Measurements from ENCODE around the gene TRIM25.

TRIM25 gene

GRCh38 chr17:56892333-56892732 lies 21.5 kb downstream of the TRIM25 start:
- no peak for DNase-seq

- DNase-seq, result no peak
Measured at GRCh38 chr17:56891751-56892150, 22.1 kb downstream of the TRIM25 start.

GRCh38 chr17:56890906-56891674 lies 22.8 kb downstream of the TRIM25 start:
- DNase-seq, result no peak

- DNase-seq, result no peak
Measured at GRCh38 chr17:56890390-56890789, 23.5 kb downstream of the TRIM25 start.

- peak; percentile 32 for DNase-seq
Measured at GRCh38 chr17:56887552-56888467, 26.0 kb downstream of the TRIM25 start.

GRCh38 chr17:56887105-56887504 lies 26.7 kb downstream of the TRIM25 start:
- DNase-seq, result no peak

- DNase-seq, result no peak
Measured at GRCh38 chr17:56886288-56886731, 27.5 kb downstream of the TRIM25 start.

- no peak for DNase-seq
Measured at GRCh38 chr17:56885312-56885657, 28.6 kb downstream of the TRIM25 start.

GRCh38 chr17:56884483-56885311 lies 29.2 kb downstream of the TRIM25 start:
- DNase-seq, result no peak

- no peak for DNase-seq
Measured at GRCh38 chr17:56883616-56884015, 30.2 kb downstream of the TRIM25 start.

GRCh38 chr17:56881685-56882295 lies 32.1 kb downstream of the TRIM25 start:
- no peak for DNase-seq

GRCh38 chr17:56880571-56880970 lies 33.3 kb downstream of the TRIM25 start:
- no peak for DNase-seq

- no peak for DNase-seq
Measured at GRCh38 chr17:56880133-56880532, 33.7 kb downstream of the TRIM25 start.

GRCh38 chr17:56879280-56879679 lies 34.6 kb downstream of the TRIM25 start:
- no peak for DNase-seq

GRCh38 chr17:56876766-56877179 lies 37.1 kb downstream of the TRIM25 start:
- DNase-seq, result no peak

- DNase-seq, result no peak
Measured at GRCh38 chr17:56870081-56870651, 43.7 kb downstream of the TRIM25 start.

- DNase-seq, result no peak
Measured at GRCh38 chr17:56868716-56869115, 45.1 kb downstream of the TRIM25 start.

GRCh38 chr17:56867948-56868376 lies 45.9 kb downstream of the TRIM25 start:
- DNase-seq, result peak; percentile 71

GRCh38 chr17:56866496-56866895 lies 47.4 kb downstream of the TRIM25 start:
- DNase-seq, result no peak

GRCh38 chr17:56866076-56866475 lies 47.8 kb downstream of the TRIM25 start:
- DNase-seq, result no peak

- no peak for DNase-seq
Measured at GRCh38 chr17:56863974-56864373, 49.9 kb downstream of the TRIM25 start.

GRCh38 chr17:56861899-56862298 lies 52.0 kb downstream of the TRIM25 start:
- DNase-seq, result no peak

Data from EL (cell line).